OCI-LY7 (cell line): ENCODE results near the gene ADAMTS8. TPM values are rescaled to one million over a fixed set of nuclear protein-coding genes. Genes with fewer than 3 reads are reported as not detected.

Experiments used
- BruUV-seq: library from RNA; stranded (reverse); fragments of 400-500 nt; replicated peaks from 2 replicates; lab custom pipeline; 2021; lab: Mats Ljungman, UMichigan
- CTCF ChIA-PET: fragments of 300-600 bp; sonication (Branson Sonifier 250); formaldehyde crosslinking; loops from one replicate; lab custom pipeline; 2022; ENCODE audit warnings: antibody characterized with exemption; ENCODE audit not compliant: unreplicated experiment; lab: Charles Lee
- POLR2A ChIA-PET: fragments of 300-600 bp; sonication (Branson Sonifier 250); formaldehyde crosslinking; loops from one replicate; lab custom pipeline; 2022; ENCODE audit warnings: antibody characterized with exemption; lab: Charles Lee
- DNase-seq: peaks from one replicate; pipeline ENCODE4 v3.0.0-alpha.2; 2015; ENCODE audit warnings: low spot score
- H2AFZ ChIP-seq: fragments of 200-600 bp; sonication (generic), shearing (Covaris generic); 2 replicates; pipeline ENCODE4 v1.6.1; 2014; ENCODE audit warnings: mild to moderate bottlenecking, antibody characterized with exemption, low read length, moderate library complexity
- H3K27ac ChIP-seq: fragments of 200-600 bp; sonication (generic); 2 replicates; pipeline ENCODE4 v1.5.1; 2014; ENCODE audit warnings: mixed run types, low read depth, mild to moderate bottlenecking, moderate library complexity, low read length, inconsistent platforms; ENCODE audit not compliant: poor library complexity, severe bottlenecking
- H3K36me3 ChIP-seq: fragments of 200-600 bp; sonication (generic); 2 replicates; pipeline ENCODE4 v1.6.1; 2014; ENCODE audit warnings: mild to moderate bottlenecking, antibody characterized with exemption, low read length, moderate library complexity, mixed read lengths; ENCODE audit not compliant: insufficient read depth
- H3K4me1 ChIP-seq: fragments of 200-600 bp; sonication (generic); 2 replicates; pipeline ENCODE4 v1.5.1; 2014; ENCODE audit warnings: mild to moderate bottlenecking, low read length; ENCODE audit not compliant: insufficient read depth, poor library complexity, severe bottlenecking
- H3K4me2 ChIP-seq: fragments of 200-600 bp; sonication (generic); 2 replicates; pipeline ENCODE4 v1.6.1; 2014; ENCODE audit warnings: mild to moderate bottlenecking, low read length
- H3K4me3 ChIP-seq: fragments of 200-600 bp; sonication (generic); 2 replicates; pipeline ENCODE4 v1.5.1; 2014; ENCODE audit warnings: mild to moderate bottlenecking, low read depth, low read length; ENCODE audit not compliant: poor library complexity, severe bottlenecking
- H3K79me2 ChIP-seq: fragments of 200-600 bp; sonication (generic); 2 replicates; pipeline ENCODE4 v1.6.1; 2016; ENCODE audit warnings: low read depth, mild to moderate bottlenecking, low read length, moderate library complexity, mixed read lengths; ENCODE audit not compliant: insufficient read depth
- H3K9me2 ChIP-seq: fragments of 200-600 bp; sonication (generic); 2 replicates; pipeline ENCODE4 v1.6.1; 2016; ENCODE audit warnings: mild to moderate bottlenecking, low read length, mixed read lengths; ENCODE audit not compliant: insufficient read depth
- H3K9me3 ChIP-seq: fragments of 200-600 bp; sonication (generic); 2 replicates; pipeline ENCODE4 v1.6.1; 2014; ENCODE audit warnings: mild to moderate bottlenecking, mixed run types, low read length, mixed read lengths
- H4K20me1 ChIP-seq: fragments of 200-600 bp; sonication (generic); 2 replicates; pipeline ENCODE4 v1.6.1; 2014; ENCODE audit warnings: mild to moderate bottlenecking, antibody characterized with exemption, low read length, moderate library complexity, mixed read lengths; ENCODE audit not compliant: insufficient read depth
- EZH2phosphoT487 ChIP-seq: fragments of 200-600 bp; sonication (generic); IDR thresholded peaks from 2 replicates; pipeline ENCODE4 v1.6.1; 2018; ENCODE audit warnings: low read depth, borderline replicate concordance, mild to moderate bottlenecking, mixed run types, antibody characterized with exemption, low read length, moderate library complexity, mixed read lengths
- intact Hi-C: fragments of 100-400 bp; cut with micrococcal nuclease; formaldehyde crosslinking; loops from one replicate; pipeline ENCODE4 v1.10.0; 2022; ENCODE audit not compliant: unreplicated experiment
- total RNA-seq, 2 experiments: library from RNA; depleted of rRNA in 1 of 2; stranded (reverse); fragments of >200 nt in 1 of 2; shearing (Covaris generic) in 1 of 2; gene quantifications; 2 replicates each; pipeline ENCODE4 v1.2.3, GENCODE V29; 2014 to 2022
- TF ChIP-seq, protein P1 (sequence below): fragments of 200-600 bp; sonication (generic); conservative IDR thresholded peaks from 2 replicates; pipeline ENCODE4 v1.5.1; 2014; ENCODE audit warnings: mild to moderate bottlenecking, antibody characterized with exemption, low read length, moderate library complexity, mixed read lengths

ADAMTS8 gene
- total RNA-seq, 2 experiments from 2014 or later: not detected

DNA sequence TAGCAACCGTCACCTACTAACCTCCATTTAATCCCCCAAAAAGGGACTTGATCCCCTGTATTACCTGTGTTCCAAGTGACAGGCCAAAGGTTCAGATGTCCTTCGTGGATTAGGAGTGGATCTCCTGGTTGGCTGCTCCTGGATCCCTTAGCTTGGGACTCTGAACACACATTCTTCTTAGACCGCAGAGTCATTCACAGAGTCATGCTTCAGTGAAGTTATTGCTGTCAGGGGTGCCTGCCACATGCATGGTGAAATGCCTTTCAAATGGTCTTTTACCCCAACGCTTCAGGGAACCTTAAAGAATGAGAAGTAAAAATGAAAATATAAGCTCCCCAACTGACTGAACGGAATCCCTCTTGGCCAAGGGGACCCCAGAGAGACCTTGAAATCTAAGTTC is 49.1 kb downstream of the ADAMTS8 start:
- Histone ChIP-seq H3K4me1 (no peaks in the 10 kb centered on the region), H4K20me1 (no peaks in the 10 kb centered on the region), H3K9me3 (no peaks in the 10 kb centered on the region), H3K4me2 (no peak overlapping the region), H3K27ac (no peak overlapping the region), H3K4me3 (no peak overlapping the region), H2AFZ (no peak overlapping the region), H3K79me2 (no peaks in the 10 kb centered on the region), H3K9me2 (no peaks in the 10 kb centered on the region), H3K36me3 (no peaks in the 10 kb centered on the region)
- TF ChIP-seq EZH2phosphoT487: no peak
- TF ChIP-seq, protein P1, sequence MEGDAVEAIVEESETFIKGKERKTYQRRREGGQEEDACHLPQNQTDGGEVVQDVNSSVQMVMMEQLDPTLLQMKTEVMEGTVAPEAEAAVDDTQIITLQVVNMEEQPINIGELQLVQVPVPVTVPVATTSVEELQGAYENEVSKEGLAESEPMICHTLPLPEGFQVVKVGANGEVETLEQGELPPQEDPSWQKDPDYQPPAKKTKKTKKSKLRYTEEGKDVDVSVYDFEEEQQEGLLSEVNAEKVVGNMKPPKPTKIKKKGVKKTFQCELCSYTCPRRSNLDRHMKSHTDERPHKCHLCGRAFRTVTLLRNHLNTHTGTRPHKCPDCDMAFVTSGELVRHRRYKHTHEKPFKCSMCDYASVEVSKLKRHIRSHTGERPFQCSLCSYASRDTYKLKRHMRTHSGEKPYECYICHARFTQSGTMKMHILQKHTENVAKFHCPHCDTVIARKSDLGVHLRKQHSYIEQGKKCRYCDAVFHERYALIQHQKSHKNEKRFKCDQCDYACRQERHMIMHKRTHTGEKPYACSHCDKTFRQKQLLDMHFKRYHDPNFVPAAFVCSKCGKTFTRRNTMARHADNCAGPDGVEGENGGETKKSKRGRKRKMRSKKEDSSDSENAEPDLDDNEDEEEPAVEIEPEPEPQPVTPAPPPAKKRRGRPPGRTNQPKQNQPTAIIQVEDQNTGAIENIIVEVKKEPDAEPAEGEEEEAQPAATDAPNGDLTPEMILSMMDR: no peak
- intact Hi-C loops: no loop called here
- ChIA-PET CTCF (no interaction called here), POLR2A (no interaction called here)
- no TSS peak for BruUV-seq
- no peak for DNase-seq

DNA sequence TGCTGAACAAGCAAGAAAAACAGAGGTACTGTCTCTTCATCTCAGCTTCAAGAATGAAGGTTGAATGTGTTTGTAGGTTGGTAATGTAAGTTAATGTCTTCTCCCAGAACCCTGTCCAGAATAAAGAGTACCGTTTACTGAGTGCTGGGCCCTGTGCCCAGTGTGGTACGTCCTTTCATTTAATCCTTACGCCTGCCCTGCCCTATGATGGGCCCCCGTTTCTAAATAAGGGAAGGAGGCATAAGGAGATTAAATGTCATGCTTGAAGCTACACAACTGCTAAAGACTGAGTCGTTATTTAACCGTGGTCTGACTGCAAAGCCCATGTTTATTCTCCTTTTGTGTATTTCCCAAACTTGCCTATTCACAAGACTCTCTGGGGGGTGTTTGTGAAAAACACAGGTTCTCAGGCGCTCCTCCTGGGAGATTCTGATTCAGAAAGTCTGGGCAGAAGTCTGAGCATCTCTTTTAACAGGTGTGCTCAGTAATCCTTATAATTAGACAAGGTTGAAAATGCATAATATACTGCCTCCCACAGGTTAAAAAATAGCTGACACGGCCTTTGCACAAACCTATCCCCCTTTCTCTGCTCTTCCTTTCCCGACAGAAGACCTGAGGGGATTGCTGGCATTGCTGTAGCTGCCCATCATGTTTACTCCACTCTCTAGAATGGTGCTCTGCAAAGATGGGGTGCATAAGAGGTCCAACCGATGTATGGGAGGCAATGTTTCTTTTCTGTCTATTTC is 57.4 kb downstream of the ADAMTS8 start:
- POLR2A ChIA-PET: no interaction called here
- no TSS peak for BruUV-seq
- intact Hi-C loops: loop anchor here (1.0 kb wide), 1 partner anchor 158 kb away; no protein-coding TSS in a partner anchor
- no peaks in the 10 kb centered on the region for H3K9me2 ChIP-seq
- H3K4me3 ChIP-seq: no peak overlapping the region
- no peaks in the 10 kb centered on the region for H3K79me2 ChIP-seq
- H3K27ac ChIP-seq: no peak overlapping the region
- peak; percentile 44 for DNase-seq
- H3K4me1 ChIP-seq: no peaks in the 10 kb centered on the region
- no peak for TF ChIP-seq EZH2phosphoT487
- TF ChIP-seq, protein P1: peak; percentile 72
- CTCF ChIA-PET: no interaction called here
- no peak overlapping the region for H2AFZ ChIP-seq
- no peaks in the 10 kb centered on the region for H4K20me1 ChIP-seq
- H3K9me3 ChIP-seq: no peaks in the 10 kb centered on the region
- H3K4me2 ChIP-seq: no peak overlapping the region
- no peaks in the 10 kb centered on the region for H3K36me3 ChIP-seq

DNA sequence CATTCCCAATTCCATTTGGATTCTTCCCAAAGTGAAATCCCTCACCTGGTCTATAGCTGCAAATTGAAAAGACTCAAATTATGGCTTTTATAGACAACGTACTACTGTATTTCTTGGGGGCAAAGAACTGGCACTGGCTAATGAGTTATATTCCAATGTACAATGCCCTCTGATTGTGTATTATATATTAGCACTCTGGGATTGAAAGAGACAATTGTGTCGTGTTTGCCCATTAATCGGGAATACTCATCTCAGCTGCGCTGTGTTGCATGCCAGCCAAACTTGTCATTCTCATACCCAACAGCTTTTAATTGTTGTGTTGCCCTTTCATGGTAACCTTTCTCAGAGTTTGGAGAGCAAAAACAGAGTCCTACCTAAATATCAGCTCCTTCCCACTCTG is 58.7 kb downstream of the ADAMTS8 start:
- Histone ChIP-seq H3K36me3 (no peaks in the 10 kb centered on the region), H2AFZ (no peak overlapping the region), H3K27ac (no peak overlapping the region), H3K79me2 (no peaks in the 10 kb centered on the region), H3K4me2 (no peak overlapping the region), H3K4me1 (no peaks in the 10 kb centered on the region), H4K20me1 (no peaks in the 10 kb centered on the region), H3K4me3 (no peak overlapping the region), H3K9me2 (no peaks in the 10 kb centered on the region), H3K9me3 (no peaks in the 10 kb centered on the region)
- TF ChIP-seq, protein P1: no peak
- TF ChIP-seq EZH2phosphoT487: no peak
- no peak for DNase-seq
- intact Hi-C loops: no loop called here
- CTCF ChIA-PET: no interaction called here
- POLR2A ChIA-PET: interaction anchor here (0.6 kb wide), 1 partner anchor 702 kb away, joined by 3 read pairs; no protein-coding TSS in a partner anchor
- no TSS peak for BruUV-seq
